Measurements from ENCODE around the gene SGPP2.

- TF ChIP-seq, protein P1, sequence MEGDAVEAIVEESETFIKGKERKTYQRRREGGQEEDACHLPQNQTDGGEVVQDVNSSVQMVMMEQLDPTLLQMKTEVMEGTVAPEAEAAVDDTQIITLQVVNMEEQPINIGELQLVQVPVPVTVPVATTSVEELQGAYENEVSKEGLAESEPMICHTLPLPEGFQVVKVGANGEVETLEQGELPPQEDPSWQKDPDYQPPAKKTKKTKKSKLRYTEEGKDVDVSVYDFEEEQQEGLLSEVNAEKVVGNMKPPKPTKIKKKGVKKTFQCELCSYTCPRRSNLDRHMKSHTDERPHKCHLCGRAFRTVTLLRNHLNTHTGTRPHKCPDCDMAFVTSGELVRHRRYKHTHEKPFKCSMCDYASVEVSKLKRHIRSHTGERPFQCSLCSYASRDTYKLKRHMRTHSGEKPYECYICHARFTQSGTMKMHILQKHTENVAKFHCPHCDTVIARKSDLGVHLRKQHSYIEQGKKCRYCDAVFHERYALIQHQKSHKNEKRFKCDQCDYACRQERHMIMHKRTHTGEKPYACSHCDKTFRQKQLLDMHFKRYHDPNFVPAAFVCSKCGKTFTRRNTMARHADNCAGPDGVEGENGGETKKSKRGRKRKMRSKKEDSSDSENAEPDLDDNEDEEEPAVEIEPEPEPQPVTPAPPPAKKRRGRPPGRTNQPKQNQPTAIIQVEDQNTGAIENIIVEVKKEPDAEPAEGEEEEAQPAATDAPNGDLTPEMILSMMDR (IDR thresholded peaks at IDR 0.05; ENCODE audit: borderline replicate concordance, extremely low read depth, low read length, poor library complexity, severe bottlenecking): no peak
- no peak for TF ChIP-seq EZH2 (IDR thresholded peaks at IDR 0.05; ENCODE audit: borderline replicate concordance, low read depth, low read length, severe bottlenecking)
Observed at GRCh38 chr2:222424729-222425671, 657 bp downstream of the SGPP2 start.
